Neural progenitor cell (in vitro differentiated cells): ENCODE measurements around the gene ACTL10. TPM values are rescaled to one million over a fixed set of nuclear protein-coding genes. Genes with fewer than 3 reads are reported as not detected.

ENCODE experiments used
- DNase-seq: peaks from one replicate; pipeline ENCODE4 v3.0.0-alpha.2; 2016; ENCODE audit warnings: low spot score
- H2AFZ ChIP-seq: fragments of 200-600 bp; sonication (generic); replicated peaks from 2 replicates; pipeline ENCODE4 v1.6.1; 2016; ENCODE audit warnings: antibody characterized with exemption
- H3F3A ChIP-seq: fragments of 200-600 bp; sonication (generic); 2 replicates; pipeline ENCODE4 v1.6.1; 2016; ENCODE audit warnings: antibody characterized with exemption, low read depth
- H3K27ac ChIP-seq: fragments of 200-600 bp; sonication (generic); 2 replicates; pipeline ENCODE4 v1.5.1; 2016; ENCODE audit warnings: mild to moderate bottlenecking
- H3K27me3 ChIP-seq: fragments of 200-600 bp; sonication (generic); 2 replicates; pipeline ENCODE4 v1.6.1; 2016; ENCODE audit warnings: mild to moderate bottlenecking, moderate library complexity
- H3K36me3 ChIP-seq: fragments of 200-600 bp; sonication (generic); 2 replicates; pipeline ENCODE4 v1.5.1; 2016
- H3K4me1 ChIP-seq: fragments of 200-600 bp; sonication (generic); 2 replicates; pipeline ENCODE4 v1.6.1; 2016; ENCODE audit warnings: mixed run types
- H3K4me2 ChIP-seq: fragments of 200-600 bp; sonication (generic); 2 replicates; pipeline ENCODE4 v1.6.1; 2016
- H3K4me3 ChIP-seq: fragments of 200-600 bp; sonication (generic); 2 replicates; pipeline ENCODE4 v1.5.1; 2016
- H3K79me2 ChIP-seq: fragments of 200-600 bp; sonication (generic); 2 replicates; pipeline ENCODE4 v1.6.1; 2016; ENCODE audit warnings: low read depth
- H3K9ac ChIP-seq: fragments of 200-600 bp; sonication (generic); 2 replicates; pipeline ENCODE4 v1.6.1; 2016
- H3K9me3 ChIP-seq: fragments of 200-600 bp; sonication (generic); 2 replicates; pipeline ENCODE4 v1.5.1; 2016; ENCODE audit warnings: low read depth
- H4K20me1 ChIP-seq: fragments of 200-600 bp; sonication (generic); 2 replicates; pipeline ENCODE4 v1.6.1; 2016; ENCODE audit warnings: low read depth
- H3K27ac Mint-ChIP-seq: 3 replicates; pipeline ENCODE4 v1.8.0; 2021; ENCODE audit warnings: mixed read lengths
- H3K27me3 Mint-ChIP-seq: 2 replicates; pipeline ENCODE4 v1.8.0; 2022; ENCODE audit warnings: low read depth, mild to moderate bottlenecking, inconsistent platforms, moderate library complexity, mixed read lengths; ENCODE audit not compliant: insufficient read depth
- H3K36me3 Mint-ChIP-seq: 3 replicates; pipeline ENCODE4 v1.8.0; 2021; ENCODE audit warnings: mixed read lengths
- H3K4me1 Mint-ChIP-seq: 3 replicates; pipeline ENCODE4 v1.8.0; 2021; ENCODE audit warnings: mixed read lengths
- H3K4me3 Mint-ChIP-seq: 3 replicates; pipeline ENCODE4 v1.8.0; 2021; ENCODE audit warnings: mild to moderate bottlenecking, moderate library complexity, mixed read lengths
- H3K9me3 Mint-ChIP-seq: 3 replicates; pipeline ENCODE4 v1.8.0; 2020; ENCODE audit warnings: mixed read lengths
- CTCF ChIP-seq: fragments of 200-600 bp; sonication (generic); IDR thresholded peaks from 2 replicates; pipeline ENCODE4 v1.5.1; 2017; ENCODE audit warnings: antibody characterized with exemption, mild to moderate bottlenecking
- EZH2 ChIP-seq: fragments of 200-600 bp; sonication (generic); IDR thresholded peaks from 2 replicates; pipeline ENCODE4 v1.6.1; 2017; ENCODE audit warnings: antibody characterized with exemption, mild to moderate bottlenecking, moderate library complexity
- EZH2phosphoT487 ChIP-seq: fragments of 200-600 bp; sonication (generic); IDR thresholded peaks from 2 replicates; pipeline ENCODE4 v1.6.1; 2017; ENCODE audit warnings: antibody characterized with exemption
- total RNA-seq: library from RNA; depleted of rRNA; stranded (reverse); fragments of >200 nt; gene quantifications from 2 replicates; pipeline ENCODE4 v1.2.3, GENCODE V29; 2015; ENCODE audit warnings: low replicate concordance

Gene ACTL10
- total RNA-seq, 1 donor from 2014 or later: not detected

GRCh38 chr20:33693741-33694638 lies 27.2 kb downstream of the ACTL10 start:
- Histone ChIP-seq H4K20me1 (no peaks in the 10 kb centered on the region), H3K4me1 (peaks cover 19% of the 10 kb centered on the region), H3F3A (peaks cover 21% of the 10 kb centered on the region), H2AFZ (no peak overlapping the region), H3K4me2 (peak overlapping the region; percentile 45), H3K27ac (peak overlapping the region; percentile 66), H3K4me3 (no peak overlapping the region), H3K9ac (no peak overlapping the region), H3K9me3 (no peaks in the 10 kb centered on the region), H3K36me3 (no peaks in the 10 kb centered on the region), H3K79me2 (no peaks in the 10 kb centered on the region), H3K27me3 (no peaks in the 10 kb centered on the region)
- peak; percentile 71 for DNase-seq
- Mint-ChIP-seq H3K36me3 (peaks cover 2% of the 10 kb centered on the region), H3K4me3 (no peak overlapping the region), H3K4me1 (peaks cover 31% of the 10 kb centered on the region), H3K27me3 (peaks cover 8% of the 10 kb centered on the region), H3K9me3 (peaks cover 12% of the 10 kb centered on the region), H3K27ac (peak overlapping the region; percentile 91)
- TF ChIP-seq EZH2 (no peak), EZH2phosphoT487 (no peak), CTCF (no peak)

GRCh38 chr20:33694639-33695012 lies 27.9 kb downstream of the ACTL10 start:
- no peak overlapping the region for H2AFZ ChIP-seq
- no peak for DNase-seq
- H3K9me3 ChIP-seq: no peaks in the 10 kb centered on the region
- peaks cover 19% of the 10 kb centered on the region for H3K4me1 ChIP-seq
- no peaks in the 10 kb centered on the region for H3K79me2 ChIP-seq
- peaks cover 31% of the 10 kb centered on the region for H3K4me1 Mint-ChIP-seq
- no peaks in the 10 kb centered on the region for H3K27me3 ChIP-seq
- H3F3A ChIP-seq: peaks cover 21% of the 10 kb centered on the region
- H3K27ac Mint-ChIP-seq: peak overlapping the region; percentile 91
- H4K20me1 ChIP-seq: no peaks in the 10 kb centered on the region
- no peak overlapping the region for H3K4me3 ChIP-seq
- no peak overlapping the region for H3K9ac ChIP-seq
- H3K27me3 Mint-ChIP-seq: peaks cover 8% of the 10 kb centered on the region
- peak overlapping the region; percentile 66 for H3K27ac ChIP-seq
- H3K9me3 Mint-ChIP-seq: peaks cover 13% of the 10 kb centered on the region
- H3K36me3 ChIP-seq: no peaks in the 10 kb centered on the region
- peak overlapping the region; percentile 45 for H3K4me2 ChIP-seq
- peaks cover 2% of the 10 kb centered on the region for H3K36me3 Mint-ChIP-seq
- TF ChIP-seq CTCF: no peak
- no peak for TF ChIP-seq EZH2
- no peak for TF ChIP-seq EZH2phosphoT487
- H3K4me3 Mint-ChIP-seq: no peak overlapping the region

GRCh38 chr20:33696448-33696847 lies 29.7 kb downstream of the ACTL10 start:
- H3K27me3 Mint-ChIP-seq: peaks cover 9% of the 10 kb centered on the region
- Histone ChIP-seq H3K4me1 (peaks cover 19% of the 10 kb centered on the region), H3K27ac (no peak overlapping the region), H3F3A (peaks cover 21% of the 10 kb centered on the region), H3K4me2 (no peak overlapping the region), H4K20me1 (no peaks in the 10 kb centered on the region), H3K36me3 (no peaks in the 10 kb centered on the region), H3K79me2 (no peaks in the 10 kb centered on the region), H2AFZ (no peak overlapping the region), H3K4me3 (no peak overlapping the region), H3K9ac (no peak overlapping the region), H3K9me3 (no peaks in the 10 kb centered on the region), H3K27me3 (no peaks in the 10 kb centered on the region)
- TF ChIP-seq CTCF (no peak), EZH2phosphoT487 (no peak), EZH2 (no peak)
- H3K36me3 Mint-ChIP-seq: peaks cover 2% of the 10 kb centered on the region
- H3K4me3 Mint-ChIP-seq: no peak overlapping the region
- H3K27ac Mint-ChIP-seq: no peak overlapping the region
- no peak for DNase-seq
- H3K9me3 Mint-ChIP-seq: peaks cover 16% of the 10 kb centered on the region
- peaks cover 25% of the 10 kb centered on the region for H3K4me1 Mint-ChIP-seq
